HG02840 (cell line): ENCODE measurements around the gene MDFI.

Experiments used
- ATAC-seq: cut with Tn5 transposase; IDR thresholded peaks from one replicate; pipeline ENCODE4 v1.9.1; 2021; ENCODE audit warnings: mild to moderate bottlenecking, moderate library complexity, moderate number of reproducible peaks; ENCODE audit not compliant: unreplicated experiment, low FRiP score

MDFI gene

GRCh38 chr6:41700463-41701347 is 62.4 kb downstream of the MDFI start:
- no peak for ATAC-seq

GRCh38 chr6:41702089-41702745 is 63.9 kb downstream of the MDFI start:
- no peak for ATAC-seq

DNA sequence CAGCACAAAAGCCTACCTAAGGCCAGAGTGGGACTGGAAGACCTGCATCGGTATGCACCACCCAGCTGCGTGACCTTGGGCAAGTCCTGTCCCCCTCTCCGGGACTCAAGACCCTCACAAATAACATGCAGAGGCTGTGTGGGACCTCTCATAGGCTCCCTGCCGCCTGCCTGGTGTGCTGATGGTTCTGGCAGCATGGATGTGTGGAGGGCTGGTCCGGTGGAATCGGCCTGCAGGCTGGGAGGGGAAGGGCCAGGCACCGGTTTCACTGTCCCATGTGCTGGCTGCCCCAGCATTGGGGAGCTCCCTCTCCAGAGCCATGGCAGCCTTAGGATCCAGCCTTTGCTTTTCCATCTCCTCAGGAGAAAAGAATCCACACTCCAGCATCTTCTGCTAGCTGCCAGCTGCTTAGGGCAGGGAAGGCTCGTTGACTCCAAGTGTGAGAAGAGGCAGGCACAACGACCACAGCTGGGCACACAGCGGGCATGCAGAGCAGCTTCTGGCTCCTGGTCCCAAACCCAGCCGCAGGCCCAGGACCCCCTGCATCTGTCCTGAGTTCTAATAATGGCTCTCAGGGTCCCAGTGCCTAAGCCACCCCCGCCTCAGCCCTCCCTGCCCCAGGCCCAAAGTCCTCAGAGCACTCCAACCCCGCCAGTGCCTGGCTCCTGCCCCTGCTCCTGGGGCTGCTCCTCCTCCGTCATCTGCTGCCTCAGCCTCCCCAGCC is 64.7 kb downstream of the MDFI start:
- no peak for ATAC-seq
